PFSK-1 (cell line): ENCODE measurements around the gene AKIRIN2.

Experiments
- POLR2AphosphoS5 ChIP-seq: IDR thresholded peaks from 2 replicates; pipeline ENCODE4 v1.6.1; 2012; ENCODE audit warnings: low read depth, mild to moderate bottlenecking, control low read depth, low read length, moderate library complexity
- REST ChIP-seq, 2 experiments: IDR thresholded peaks; 2 replicates each; pipeline versions ENCODE4 v1.6.1 to v1.8.0; 2011 to 2012; ENCODE audit warnings: low read depth in 2 of 2, low read length in 2 of 2, control low read depth in 1 of 2, inconsistent platforms in 1 of 2, mild to moderate bottlenecking in 1 of 2, moderate library complexity in 1 of 2; ENCODE audit not compliant: insufficient read depth in 1 of 2
- SIN3A ChIP-seq: IDR thresholded peaks from 2 replicates; pipeline ENCODE4 v1.6.1; 2012; ENCODE audit warnings: mild to moderate bottlenecking, low read length, moderate library complexity, borderline replicate concordance; ENCODE audit not compliant: insufficient read depth

- no peak for TF ChIP-seq REST (IDR thresholded peaks at IDR 0.05; ENCODE audit: insufficient read depth in 1 of 2, low read depth in 2 of 2, low read length in 2 of 2)
- no peak for TF ChIP-seq POLR2AphosphoS5
- TF ChIP-seq SIN3A, result 0 out of 2 replicates have a peak, but pooled peaks have one; percentile 58
Measured at GRCh38 chr6:87656857-87657256, 45.2 kb downstream of the AKIRIN2 start.
